ENCODE results near the gene DR1. TPM values are rescaled to one million over a fixed set of nuclear protein-coding genes. Genes with fewer than 3 reads are reported as not detected.

Gene DR1
- polyA plus RNA-seq, 3 donors, result 13.5 to 61.8 (median 61.0) TPM

- peak overlapping the region in 1 of 2 donors; percentile 98 for H3K27ac ChIP-seq (ENCODE audit: low read depth in 1 of 2, low read length in 2 of 2)
Observed at GRCh38 chr1:93347334-93347899, 1.7 kb downstream of the DR1 start.

More at GRCh38 chr1:93347334-93347899, 1.7 kb downstream of the DR1 start:
- Histone ChIP-seq H3K27me3 (ENCODE audit: control insufficient read depth in 2 of 2, insufficient read depth in 2 of 2, low read length in 2 of 2) (no peaks in the 10 kb centered on the region), H4K20me1 (ENCODE audit: insufficient read depth, low read length) (peaks cover 59% of the 10 kb centered on the region), H3K4me1 (ENCODE audit: control insufficient read depth in 1 of 2, insufficient read depth in 2 of 2, low read length in 2 of 2) (peaks cover 23 to 43% of the 10 kb centered on the region in 2 donors), H3K4me3 (replicated peaks in 1 of 3; ENCODE audit: low read depth in 2 of 3, low read length in 3 of 3) (peak overlapping the region; percentile 80 to 99 (median 97)), H3K79me2 (ENCODE audit: insufficient read depth, low read length) (peaks cover 81% of the 10 kb centered on the region), H3K4me2 (replicated peaks; ENCODE audit: extremely low read depth, low read length, poor library complexity, severe bottlenecking) (peak overlapping the region; percentile 81), H3K36me3 (replicated peaks in 1 of 2; ENCODE audit: control insufficient read depth in 1 of 2, insufficient read depth in 2 of 2, low read length in 2 of 2) (peaks cover 3 to 8% of the 10 kb centered on the region in 2 donors), H3K9me3 (replicated peaks in 1 of 2; ENCODE audit: control insufficient read depth in 1 of 2, insufficient read depth in 1 of 2, low read length in 2 of 2) (no peaks in the 10 kb centered on the region), H2AFZ (ENCODE audit: insufficient read depth, low read depth, low read length, poor library complexity, severe bottlenecking) (peak overlapping the region; percentile 98), H3K9ac (ENCODE audit: insufficient read depth, low read length, poor library complexity, severe bottlenecking) (peak overlapping the region; percentile 89)
- TF ChIP-seq CTCF (IDR thresholded peaks at IDR 0.05), result no peak
- no CpG with 5 or more reads among the region's 12 CpGs for WGBS (ENCODE audit: insufficient coverage)
- Mint-ChIP-seq H3K4me1 (peaks cover 47% of the 10 kb centered on the region), H3K36me3 (peaks cover 5 to 9% of the 10 kb centered on the region in 2 donors), H3K9me3 (no peaks in the 10 kb centered on the region), H3K27ac (peak overlapping the region in 4 of 7 donors; percentile 41 to 99 (median 96)), H3K27me3 (ENCODE audit: low read depth in 3 of 3) (no peaks in the 10 kb centered on the region), H3K4me3 (peak overlapping the region; percentile 99 to 100)
- DNase-seq, result no peak
- intact Hi-C loops (cut with micrococcal nuclease), result loop anchor here (5.0 to 10.0 kb wide), 3 partner anchors 165 to 527 kb away; partner anchors contain the start of genes CCDC18 (in 1 of the 2), DNTTIP2 (in 1 of the 2) and TMED5 (in 1 of the 2)
